Mammary epithelial cell (primary cell): ENCODE data around the gene PPP2R2B.

Experiments
- CTCF ChIP-seq, 2 donors: IDR thresholded peaks in 1 of 2; conservative IDR thresholded peaks in 1 of 2; 2 replicates each; pipeline ENCODE4 v1.5.1; 2011 to 2012; ENCODE audit warnings: inconsistent platforms in 2 of 2, low read length in 2 of 2, mild to moderate bottlenecking in 2 of 2, control low read depth in 1 of 2, low read depth in 1 of 2; ENCODE audit not compliant: insufficient read depth in 1 of 2; ENCODE audit errors: extremely low read depth in 1 of 2
- EZH2 ChIP-seq: IDR thresholded peaks from 2 replicates; pipeline ENCODE4 v1.6.1; 2012; ENCODE audit warnings: low read length, inconsistent platforms, borderline replicate concordance

GRCh38 chr5:146641941-146642340, 236.6 kb downstream of the PPP2R2B start:
- TF ChIP-seq CTCF (conservative IDR thresholded peaks at IDR 0.05 in 1 of 2, IDR thresholded peaks at IDR 0.05 in 1 of 2; ENCODE audit: extremely low read depth in 1 of 2, insufficient read depth in 1 of 2, low read depth in 1 of 2, low read length in 2 of 2), result no peak
- TF ChIP-seq EZH2, result no peak
